PFSK-1 (cell line): Measurements from ENCODE around the gene C4B.

ENCODE experiments used
- FOXP2 ChIP-seq: optimal IDR thresholded peaks from 2 replicates; pipeline ENCODE3; 2011; ENCODE audit warnings: borderline replicate concordance, control low read depth, inconsistent platforms; ENCODE audit not compliant: insufficient read depth; ENCODE audit errors: extremely low read length, extremely low read depth
- POLR2AphosphoS5 ChIP-seq: IDR thresholded peaks from 2 replicates; pipeline ENCODE4 v1.6.1; 2012; ENCODE audit warnings: low read depth, mild to moderate bottlenecking, control low read depth, low read length, moderate library complexity
- REST ChIP-seq, 2 experiments: IDR thresholded peaks; 2 replicates each; pipeline versions ENCODE4 v1.6.1 to v1.8.0; 2011 to 2012; ENCODE audit warnings: low read depth in 2 of 2, low read length in 2 of 2, control low read depth in 1 of 2, inconsistent platforms in 1 of 2, mild to moderate bottlenecking in 1 of 2, moderate library complexity in 1 of 2; ENCODE audit not compliant: insufficient read depth in 1 of 2
- SIN3A ChIP-seq: IDR thresholded peaks from 2 replicates; pipeline ENCODE4 v1.6.1; 2012; ENCODE audit warnings: mild to moderate bottlenecking, low read length, moderate library complexity, borderline replicate concordance; ENCODE audit not compliant: insufficient read depth
- TAF1 ChIP-seq: IDR thresholded peaks from 2 replicates; pipeline ENCODE4 v1.6.1; 2012; ENCODE audit warnings: low read length, control low read depth, borderline replicate concordance; ENCODE audit not compliant: insufficient read depth

The C4B gene

GRCh38 chr6:32046450-32047083 lies 32.0 kb downstream of the C4B start:
- no peak for TF ChIP-seq FOXP2
- TF ChIP-seq SIN3A = no peak
- no peak for TF ChIP-seq REST (IDR thresholded peaks at IDR 0.05; ENCODE audit: insufficient read depth in 1 of 2, low read depth in 2 of 2, low read length in 2 of 2)
- TF ChIP-seq TAF1 = no peak
- no peak for TF ChIP-seq POLR2AphosphoS5

DNA sequence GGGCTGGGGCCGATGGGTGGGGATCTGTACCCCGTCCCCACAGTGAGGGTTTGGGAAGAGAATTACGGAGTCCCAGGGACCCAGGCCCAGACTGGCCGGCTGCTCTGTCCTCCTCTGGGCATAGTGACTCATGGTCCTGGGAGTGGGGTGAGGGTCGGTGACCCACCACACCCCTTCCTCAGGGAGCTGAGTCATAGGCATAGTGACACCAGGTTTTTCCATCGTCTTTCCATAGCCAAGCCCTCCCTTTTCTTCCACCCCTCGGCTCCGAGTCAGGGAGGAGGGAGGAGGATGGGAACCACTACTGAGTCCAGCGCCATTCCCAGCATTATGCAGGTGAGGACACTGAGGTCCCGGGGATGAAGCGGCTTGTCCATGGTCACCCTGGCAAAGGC lies 32.5 kb downstream of the C4B start:
- TF ChIP-seq REST (IDR thresholded peaks at IDR 0.05; ENCODE audit: insufficient read depth in 1 of 2, low read depth in 2 of 2, low read length in 2 of 2) (no peak), TAF1 (no peak), SIN3A (no peak), FOXP2 (no peak), POLR2AphosphoS5 (no peak)

DNA sequence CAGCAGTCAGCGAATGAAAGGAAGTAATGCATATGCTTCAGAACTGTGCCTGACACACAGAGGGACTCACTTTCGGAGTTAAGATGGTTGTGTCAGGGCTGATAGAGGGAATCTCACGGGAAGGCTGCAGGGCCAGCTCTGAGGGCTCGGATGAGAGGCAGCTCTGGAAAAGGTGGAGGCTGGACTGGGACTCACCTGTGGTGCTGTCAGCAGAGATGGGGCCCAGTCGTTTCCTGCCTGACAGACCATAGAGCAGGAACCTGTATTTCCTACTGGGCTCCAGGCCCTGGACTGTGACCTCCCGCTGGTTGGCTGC lies 32.9 kb downstream of the C4B start:
- TF ChIP-seq TAF1 = no peak
- no peak for TF ChIP-seq FOXP2
- no peak for TF ChIP-seq POLR2AphosphoS5
- no peak for TF ChIP-seq REST (IDR thresholded peaks at IDR 0.05; ENCODE audit: insufficient read depth in 1 of 2, low read depth in 2 of 2, low read length in 2 of 2)
- TF ChIP-seq SIN3A = no peak

- TF ChIP-seq SIN3A (no peak), POLR2AphosphoS5 (no peak), REST (IDR thresholded peaks at IDR 0.05; ENCODE audit: insufficient read depth in 1 of 2, low read depth in 2 of 2, low read length in 2 of 2) (no peak), TAF1 (no peak), FOXP2 (no peak)
These were observed 33.5 kb downstream of the C4B start for GRCh38 chr6:32047855-32048766.
